ENCODE results near the gene SCARB2.

The SCARB2 gene

DNA sequence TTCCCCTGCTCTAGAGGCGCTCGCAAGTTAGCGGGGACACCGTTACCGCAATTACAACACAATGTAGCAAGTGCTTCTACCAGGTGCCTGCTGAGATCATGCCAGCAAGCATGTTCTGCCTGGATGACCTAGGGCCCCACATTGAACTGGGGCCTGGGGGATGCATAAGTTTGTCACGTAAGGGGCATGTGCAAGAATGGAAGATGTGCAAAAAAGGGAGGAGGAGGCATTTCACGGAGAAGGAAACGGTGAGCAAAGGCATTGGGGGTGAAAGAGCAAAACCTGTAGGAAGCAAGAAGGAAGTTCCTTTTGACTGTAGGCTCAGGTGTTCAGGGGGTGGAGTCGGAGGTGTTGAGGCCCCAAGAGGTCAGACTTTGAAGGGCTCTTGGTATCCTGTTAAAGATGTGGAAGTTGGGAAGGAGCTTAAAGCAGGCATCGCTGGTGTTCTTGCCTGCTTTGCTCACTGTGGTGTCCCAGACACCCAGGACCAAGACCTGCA lies 602 bp upstream of the SCARB2 start:
- TF ChIP-seq, protein P1, sequence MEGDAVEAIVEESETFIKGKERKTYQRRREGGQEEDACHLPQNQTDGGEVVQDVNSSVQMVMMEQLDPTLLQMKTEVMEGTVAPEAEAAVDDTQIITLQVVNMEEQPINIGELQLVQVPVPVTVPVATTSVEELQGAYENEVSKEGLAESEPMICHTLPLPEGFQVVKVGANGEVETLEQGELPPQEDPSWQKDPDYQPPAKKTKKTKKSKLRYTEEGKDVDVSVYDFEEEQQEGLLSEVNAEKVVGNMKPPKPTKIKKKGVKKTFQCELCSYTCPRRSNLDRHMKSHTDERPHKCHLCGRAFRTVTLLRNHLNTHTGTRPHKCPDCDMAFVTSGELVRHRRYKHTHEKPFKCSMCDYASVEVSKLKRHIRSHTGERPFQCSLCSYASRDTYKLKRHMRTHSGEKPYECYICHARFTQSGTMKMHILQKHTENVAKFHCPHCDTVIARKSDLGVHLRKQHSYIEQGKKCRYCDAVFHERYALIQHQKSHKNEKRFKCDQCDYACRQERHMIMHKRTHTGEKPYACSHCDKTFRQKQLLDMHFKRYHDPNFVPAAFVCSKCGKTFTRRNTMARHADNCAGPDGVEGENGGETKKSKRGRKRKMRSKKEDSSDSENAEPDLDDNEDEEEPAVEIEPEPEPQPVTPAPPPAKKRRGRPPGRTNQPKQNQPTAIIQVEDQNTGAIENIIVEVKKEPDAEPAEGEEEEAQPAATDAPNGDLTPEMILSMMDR (IDR thresholded peaks at IDR 0.05; ENCODE audit: insufficient read depth, missing control alignments) = no peak
- DNase-seq (ENCODE audit: insufficient read length, low spot score) (no peak), FAIRE-seq (no peak)

GRCh38 chr4:76212851-76213414 lies 691 bp downstream of the SCARB2 start:
- TF ChIP-seq, protein P1 (IDR thresholded peaks at IDR 0.05; ENCODE audit: insufficient read depth, missing control alignments) = no peak
- DNase-seq (ENCODE audit: insufficient read length, low spot score) (no peak), FAIRE-seq (no peak)

DNA sequence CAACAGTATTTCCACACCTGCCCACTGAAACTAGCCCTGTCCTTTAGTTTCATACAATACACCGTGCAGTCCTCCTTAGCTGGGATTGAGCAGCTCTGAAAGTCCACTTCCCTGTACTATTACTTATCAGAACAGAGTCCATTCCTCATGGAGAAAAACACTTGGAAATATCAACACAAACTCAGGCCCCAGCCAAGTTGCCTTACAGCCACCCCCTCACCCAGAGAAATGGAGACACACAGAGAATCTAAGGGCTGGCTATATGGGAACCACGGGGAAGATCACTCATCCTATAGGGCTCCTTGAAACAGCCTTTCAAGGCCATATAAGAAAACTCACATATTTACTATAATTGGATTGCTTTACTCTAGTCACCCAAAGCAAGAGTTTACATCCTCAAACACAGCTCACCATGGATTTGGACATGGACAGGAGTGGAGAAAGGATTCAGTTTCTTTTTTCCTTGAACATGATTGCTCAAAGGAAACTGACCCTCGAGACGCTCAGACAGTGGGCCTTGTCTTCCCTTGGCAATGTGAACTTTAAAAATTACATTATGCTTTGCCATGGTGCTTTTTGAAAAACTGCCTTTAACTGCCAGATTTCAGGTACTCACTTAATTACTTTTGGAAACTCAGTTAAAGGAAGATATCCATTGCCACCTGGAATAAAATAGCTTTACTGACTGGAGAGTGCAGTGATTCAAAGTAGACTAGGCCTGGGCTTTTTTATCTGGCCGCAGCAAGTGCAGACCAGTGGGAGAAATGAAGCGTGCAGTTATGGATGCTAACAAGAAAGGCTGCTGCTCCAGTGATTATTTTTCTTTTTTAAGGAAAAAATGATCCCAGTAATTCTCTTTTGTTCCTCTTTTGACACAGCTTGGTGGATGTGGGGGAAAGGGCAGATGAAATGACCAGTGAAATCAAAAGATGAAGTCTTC lies 1.6 kb downstream of the SCARB2 start:
- FAIRE-seq (no peak), DNase-seq (ENCODE audit: insufficient read length, low spot score) (no peak)
- TF ChIP-seq, protein P1 (IDR thresholded peaks at IDR 0.05; ENCODE audit: insufficient read depth, missing control alignments) = no peak

GRCh38 chr4:76210452-76210851 lies 3.2 kb downstream of the SCARB2 start:
- TF ChIP-seq, protein P1 (IDR thresholded peaks at IDR 0.05; ENCODE audit: insufficient read depth, missing control alignments) = no peak
- DNase-seq (ENCODE audit: insufficient read length, low spot score) (no peak), FAIRE-seq (no peak)

GRCh38 chr4:76209881-76210280 lies 3.7 kb downstream of the SCARB2 start:
- DNase-seq (ENCODE audit: insufficient read length, low spot score) = no peak
- TF ChIP-seq, protein P1 (IDR thresholded peaks at IDR 0.05; ENCODE audit: insufficient read depth, missing control alignments) = no peak
- no peak for FAIRE-seq

DNA sequence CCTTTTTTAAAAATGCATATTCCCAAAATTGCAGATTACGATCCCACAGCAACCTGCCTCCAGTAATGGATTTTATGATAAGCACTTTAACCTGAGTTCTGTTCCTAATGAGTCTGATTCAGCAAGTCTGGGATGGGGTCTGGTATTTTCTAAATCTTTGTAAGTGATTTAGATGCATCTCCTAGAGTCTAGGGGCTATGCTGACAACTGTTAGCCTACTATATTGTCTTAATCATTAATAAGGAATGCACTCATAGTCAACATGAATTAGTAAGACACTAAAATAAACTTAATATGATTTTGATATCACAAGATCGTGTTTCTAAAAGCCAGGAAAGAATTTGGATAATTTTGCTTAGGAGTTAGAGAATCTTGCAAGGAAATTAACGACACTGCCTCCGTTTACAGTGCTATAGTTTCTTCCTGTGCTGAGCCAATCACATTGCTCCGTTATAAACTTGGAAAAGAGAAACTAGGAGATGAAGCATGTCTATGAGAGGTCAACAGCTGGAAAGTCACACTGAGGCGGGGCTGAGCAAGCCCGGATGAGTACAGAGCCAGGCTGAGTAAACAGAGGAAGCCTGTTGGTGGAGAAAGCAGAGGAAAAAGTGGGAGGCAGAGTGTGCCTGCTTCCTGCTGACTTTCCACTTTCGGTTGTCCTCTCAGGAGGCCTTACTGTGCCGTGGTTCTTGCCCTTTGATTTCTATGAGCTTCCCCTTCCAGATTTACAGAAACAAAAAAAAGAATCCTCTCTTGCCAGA lies 5.4 kb downstream of the SCARB2 start:
- FAIRE-seq (no peak), DNase-seq (ENCODE audit: insufficient read length, low spot score) (no peak)
- TF ChIP-seq, protein P1 (IDR thresholded peaks at IDR 0.05; ENCODE audit: insufficient read depth, missing control alignments) = no peak

Data from D721Med (cell line).